ENCODE measurements around the gene NADSYN1. TPM values are rescaled to one million over a fixed set of nuclear protein-coding genes. Genes with fewer than 3 reads are reported as not detected.

The NADSYN1 gene
- total RNA-seq, 1 donor from 2014 or later = 45.1 TPM

DNA sequence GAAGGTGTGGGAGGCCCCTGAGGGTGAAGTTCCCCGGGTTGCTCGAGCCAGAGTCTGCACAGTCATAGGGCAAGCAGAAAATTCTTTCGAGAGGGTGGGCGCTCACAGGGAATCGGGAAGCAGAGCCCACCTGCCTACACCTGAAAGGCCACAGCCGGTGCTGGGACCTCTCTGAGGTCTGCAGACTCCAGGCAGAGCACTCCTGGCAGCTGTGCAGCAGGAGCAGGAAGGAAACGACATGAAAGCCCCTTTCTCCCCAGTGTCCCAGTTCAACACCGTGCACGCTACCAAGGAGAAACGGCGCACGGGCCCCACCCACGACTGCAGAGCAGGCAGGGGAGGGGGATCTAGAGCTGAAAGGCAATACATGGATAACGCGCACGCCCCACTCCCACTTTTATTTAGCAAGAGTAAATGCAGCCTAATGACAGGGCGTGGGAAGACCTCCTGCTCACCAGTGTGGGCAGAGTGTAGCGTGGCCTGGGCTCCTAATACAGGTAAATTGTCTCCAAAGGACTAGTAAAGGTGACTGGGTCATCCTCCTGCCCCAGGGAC, 18.4 kb upstream of the NADSYN1 start:
- H3K27me3 Mint-ChIP-seq (ENCODE audit: low read depth) = no peaks in the 10 kb centered on the region
- DNase-seq (ENCODE audit: low read depth, low spot score) = no peak
- TF ChIP-seq, protein P1, sequence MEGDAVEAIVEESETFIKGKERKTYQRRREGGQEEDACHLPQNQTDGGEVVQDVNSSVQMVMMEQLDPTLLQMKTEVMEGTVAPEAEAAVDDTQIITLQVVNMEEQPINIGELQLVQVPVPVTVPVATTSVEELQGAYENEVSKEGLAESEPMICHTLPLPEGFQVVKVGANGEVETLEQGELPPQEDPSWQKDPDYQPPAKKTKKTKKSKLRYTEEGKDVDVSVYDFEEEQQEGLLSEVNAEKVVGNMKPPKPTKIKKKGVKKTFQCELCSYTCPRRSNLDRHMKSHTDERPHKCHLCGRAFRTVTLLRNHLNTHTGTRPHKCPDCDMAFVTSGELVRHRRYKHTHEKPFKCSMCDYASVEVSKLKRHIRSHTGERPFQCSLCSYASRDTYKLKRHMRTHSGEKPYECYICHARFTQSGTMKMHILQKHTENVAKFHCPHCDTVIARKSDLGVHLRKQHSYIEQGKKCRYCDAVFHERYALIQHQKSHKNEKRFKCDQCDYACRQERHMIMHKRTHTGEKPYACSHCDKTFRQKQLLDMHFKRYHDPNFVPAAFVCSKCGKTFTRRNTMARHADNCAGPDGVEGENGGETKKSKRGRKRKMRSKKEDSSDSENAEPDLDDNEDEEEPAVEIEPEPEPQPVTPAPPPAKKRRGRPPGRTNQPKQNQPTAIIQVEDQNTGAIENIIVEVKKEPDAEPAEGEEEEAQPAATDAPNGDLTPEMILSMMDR (conservative IDR thresholded peaks at IDR 0.05) = no peak
- H3K27ac Mint-ChIP-seq (ENCODE audit: unreplicated experiment) = no peak overlapping the region
- no peaks in the 10 kb centered on the region for H3K9me3 Mint-ChIP-seq
- H3K4me3 Mint-ChIP-seq = no peak overlapping the region
- peaks cover 10% of the 10 kb centered on the region for H3K36me3 Mint-ChIP-seq (ENCODE audit: low read depth)
- peaks cover 4% of the 10 kb centered on the region for H3K4me1 Mint-ChIP-seq

DNA sequence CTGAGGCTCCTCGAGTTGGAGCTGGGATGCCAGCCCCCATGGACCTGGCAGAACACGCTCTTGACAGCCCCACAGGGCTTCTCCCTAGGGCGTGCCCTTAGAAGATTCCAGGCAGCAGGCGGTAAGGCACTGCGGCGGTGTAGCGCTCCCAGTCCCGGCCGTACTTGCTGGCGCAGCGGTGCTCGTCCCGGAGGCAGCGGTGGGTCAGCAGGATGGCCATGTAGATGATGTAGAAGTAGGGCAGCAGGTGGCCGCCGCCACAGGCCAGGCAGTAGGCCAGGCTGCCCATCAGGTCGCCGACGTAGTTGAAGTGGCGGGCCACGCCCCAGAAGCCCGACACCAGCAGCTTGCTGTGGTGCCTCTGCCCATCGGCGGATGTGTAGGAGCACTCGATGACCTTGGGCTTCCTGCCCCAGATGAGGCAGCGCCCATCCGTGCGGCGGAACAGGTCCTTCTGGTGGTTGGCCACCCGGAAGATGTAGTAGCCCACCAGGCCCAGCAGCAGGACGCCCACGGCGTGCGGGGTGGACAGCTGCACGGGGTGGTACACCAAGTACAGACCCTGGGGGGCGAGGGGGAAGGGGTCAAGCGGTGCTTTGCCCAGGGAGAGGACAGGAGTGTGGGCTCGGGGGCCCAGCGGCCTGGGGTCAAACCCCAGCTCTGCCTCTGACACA, 17.6 kb upstream of the NADSYN1 start:
- Mint-ChIP-seq H3K4me3 (no peak overlapping the region), H3K4me1 (peaks cover 4% of the 10 kb centered on the region), H3K9me3 (no peaks in the 10 kb centered on the region), H3K27ac (ENCODE audit: unreplicated experiment) (no peak overlapping the region), H3K27me3 (ENCODE audit: low read depth) (no peaks in the 10 kb centered on the region), H3K36me3 (ENCODE audit: low read depth) (peaks cover 13% of the 10 kb centered on the region)
- TF ChIP-seq, protein P1 (conservative IDR thresholded peaks at IDR 0.05) = no peak
- DNase-seq (ENCODE audit: low read depth, low spot score) = no peak

DNA sequence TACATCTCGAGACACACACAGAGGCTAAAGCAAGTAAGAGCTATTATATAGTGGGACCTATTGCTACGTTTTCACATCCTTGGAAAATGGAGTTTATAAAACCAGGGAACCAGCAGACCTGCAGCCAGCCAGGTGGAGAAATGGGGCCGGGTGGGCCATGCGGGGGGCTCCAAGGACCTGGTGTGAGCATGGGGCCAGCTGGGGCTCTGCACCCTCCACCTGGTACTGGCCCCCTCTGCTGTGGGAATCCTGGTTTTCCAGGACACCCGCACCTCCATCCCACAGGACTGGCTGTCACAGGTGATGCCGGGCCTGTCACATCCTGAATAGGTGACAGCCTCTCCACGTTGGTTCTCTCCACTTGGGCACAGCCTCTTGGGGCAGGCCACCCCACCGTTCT, 16.1 kb upstream of the NADSYN1 start:
- Mint-ChIP-seq H3K4me1 (peaks cover 4% of the 10 kb centered on the region), H3K27ac (ENCODE audit: unreplicated experiment) (no peak overlapping the region), H3K4me3 (no peak overlapping the region), H3K36me3 (ENCODE audit: low read depth) (peaks cover 16% of the 10 kb centered on the region), H3K27me3 (ENCODE audit: low read depth) (no peaks in the 10 kb centered on the region), H3K9me3 (no peaks in the 10 kb centered on the region)
- DNase-seq (ENCODE audit: low read depth, low spot score) = no peak
- TF ChIP-seq, protein P1 (conservative IDR thresholded peaks at IDR 0.05) = no peak

DNA sequence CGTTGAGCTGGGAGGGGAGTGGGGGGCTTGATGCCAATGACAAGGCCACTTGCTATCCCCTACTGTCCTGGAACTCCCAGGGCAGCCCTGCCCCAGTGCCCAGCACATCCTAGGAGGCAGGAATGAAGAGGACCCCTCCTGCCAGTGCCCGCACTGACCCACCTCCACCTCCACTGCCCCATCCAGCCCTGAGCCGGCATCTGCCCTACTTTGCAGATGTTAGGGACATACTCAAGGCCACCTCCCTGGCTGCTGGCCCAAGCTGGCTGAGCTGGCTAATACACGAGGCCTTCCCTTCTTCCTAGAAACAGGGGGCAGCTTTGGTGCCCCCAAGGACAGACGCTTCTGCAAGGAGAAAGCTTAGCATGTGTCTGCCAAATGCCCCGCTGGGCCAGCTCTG, 15.6 kb upstream of the NADSYN1 start:
- TF ChIP-seq, protein P1 (conservative IDR thresholded peaks at IDR 0.05) = no peak
- peaks cover 4% of the 10 kb centered on the region for H3K4me1 Mint-ChIP-seq
- H3K9me3 Mint-ChIP-seq = no peaks in the 10 kb centered on the region
- peaks cover 19% of the 10 kb centered on the region for H3K36me3 Mint-ChIP-seq (ENCODE audit: low read depth)
- H3K4me3 Mint-ChIP-seq = no peak overlapping the region
- DNase-seq (ENCODE audit: low read depth, low spot score) = no peak
- H3K27ac Mint-ChIP-seq (ENCODE audit: unreplicated experiment) = no peak overlapping the region
- no peaks in the 10 kb centered on the region for H3K27me3 Mint-ChIP-seq (ENCODE audit: low read depth)

DNA sequence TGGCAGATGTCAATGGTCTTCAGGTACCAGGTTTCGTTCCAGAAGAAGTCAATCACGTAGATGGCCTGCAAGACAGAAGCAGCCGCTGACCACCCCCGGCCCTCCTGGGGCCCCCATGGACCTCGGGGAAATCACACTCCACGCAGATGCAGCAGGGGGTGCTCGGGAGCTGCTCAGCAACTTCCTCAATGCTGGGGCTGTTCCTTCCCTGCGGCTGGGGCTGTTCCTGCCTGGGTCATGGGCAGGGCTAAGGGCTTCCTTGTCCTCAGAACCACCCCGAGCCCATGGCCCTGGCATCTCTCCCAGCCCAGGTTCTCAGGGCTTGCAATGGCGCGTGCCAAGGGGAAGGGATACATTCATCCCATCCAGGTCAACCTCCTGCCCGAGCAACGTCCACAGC, 15.1 kb upstream of the NADSYN1 start:
- TF ChIP-seq, protein P1 (conservative IDR thresholded peaks at IDR 0.05) = no peak
- Mint-ChIP-seq H3K27ac (ENCODE audit: unreplicated experiment) (no peak overlapping the region), H3K4me3 (no peak overlapping the region), H3K27me3 (ENCODE audit: low read depth) (no peaks in the 10 kb centered on the region), H3K9me3 (no peaks in the 10 kb centered on the region), H3K4me1 (peaks cover 4% of the 10 kb centered on the region), H3K36me3 (ENCODE audit: low read depth) (peaks cover 23% of the 10 kb centered on the region)
- DNase-seq (ENCODE audit: low read depth, low spot score) = no peak
